Left ventricle myocardium inferior (tissue), 1 donor: Measurements from ENCODE around the gene TECPR1. TPM values are rescaled to one million over a fixed set of nuclear protein-coding genes. Genes with fewer than 3 reads are reported as not detected.

ENCODE experiments used
- DNase-seq: peaks from one replicate; pipeline ENCODE4 v3.0.0-alpha.2; 2020
- H3K27ac ChIP-seq: fragments of 200-600 bp; replicated peaks from 2 replicates; pipeline ENCODE4 v1.8.0; 2021
- H3K27me3 ChIP-seq: fragments of 200-600 bp; 2 replicates; pipeline ENCODE4 v1.8.0; 2021; ENCODE audit warnings: low read depth
- H3K36me3 ChIP-seq: fragments of 200-600 bp; 2 replicates; pipeline ENCODE4 v1.8.0; 2021
- H3K4me1 ChIP-seq: fragments of 200-600 bp; 2 replicates; pipeline ENCODE4 v1.8.0; 2021
- H3K4me3 ChIP-seq: fragments of 200-600 bp; 2 replicates; pipeline ENCODE4 v1.8.0; 2021; ENCODE audit warnings: mild to moderate bottlenecking, moderate library complexity
- H3K9me3 ChIP-seq: fragments of 200-600 bp; replicated peaks from 2 replicates; pipeline ENCODE4 v1.8.0; 2021
- intact Hi-C: fragments of 100-400 bp; cut with micrococcal nuclease; formaldehyde crosslinking; loops from one replicate; pipeline ENCODE4 v1.11.0; 2022
- total RNA-seq: library from RNA; stranded (reverse); fragmentation: NEBNext Ultra II Directional; extraction: Animal tissue kit (Norgen Biotek cat#: 25700); gene quantifications from one replicate; pipeline ENCODE4 v1.2.1, GENCODE V29; 2021
- TF ChIP-seq, protein P1 (sequence below): fragments of 200-600 bp; IDR thresholded peaks from 2 replicates; pipeline ENCODE4 v1.8.0; 2021; ENCODE audit warnings: antibody characterized with exemption, mild to moderate bottlenecking, borderline replicate concordance
- donor health status: DM: no; HTN: yes; CAD: no; lungs with severe emphysema.

Gene TECPR1
- total RNA-seq, 1 donor from 2014 or later: 17.3 TPM

DNA sequence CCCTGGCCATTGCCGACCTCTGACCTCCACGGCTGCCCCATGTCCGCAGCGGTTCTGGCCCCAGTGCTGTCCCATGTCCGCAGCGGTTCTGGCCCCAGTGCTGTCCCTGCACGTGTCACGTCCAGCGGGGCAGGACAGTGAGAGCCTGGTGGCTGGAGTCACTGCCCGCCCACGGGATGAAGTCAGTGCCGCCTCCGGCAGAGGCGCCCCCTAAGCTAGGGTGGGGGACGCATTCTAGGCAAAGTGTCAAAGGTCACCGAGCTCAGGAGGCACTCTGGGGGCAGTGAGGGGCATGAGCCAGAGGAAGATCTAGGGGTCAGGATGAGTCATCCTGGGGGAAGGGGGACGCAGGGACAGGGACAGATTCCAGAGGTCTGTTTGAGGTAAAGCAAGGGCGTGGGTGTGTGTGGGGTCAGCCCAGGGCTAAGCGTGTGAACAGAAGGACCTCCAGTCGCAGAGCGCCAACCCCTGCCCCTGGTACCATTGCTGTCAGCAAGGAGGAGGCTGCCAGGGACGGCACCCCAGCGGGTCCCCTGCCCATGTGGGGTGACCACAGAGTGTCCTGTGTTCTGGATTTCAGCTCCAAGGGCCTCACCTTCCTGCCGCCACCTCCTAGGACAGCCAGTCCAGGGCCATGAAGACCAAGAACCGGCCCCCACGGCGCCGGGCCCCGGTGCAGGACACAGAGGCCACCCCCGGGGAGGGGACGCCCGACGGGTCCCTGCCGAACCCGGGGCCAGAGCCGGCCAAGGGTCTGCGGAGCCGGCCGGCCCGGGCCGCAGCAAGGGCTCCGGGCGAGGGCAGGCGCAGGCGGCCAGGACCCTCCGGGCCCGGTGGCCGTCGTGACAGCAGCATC is 40.1 kb downstream of the TECPR1 start:
- Histone ChIP-seq H3K4me1 (peaks cover 8% of the 10 kb centered on the region), H3K27me3 (peaks cover 14% of the 10 kb centered on the region), H3K9me3 (no peaks in the 10 kb centered on the region), H3K36me3 (peaks cover 22% of the 10 kb centered on the region), H3K4me3 (peak overlapping the region; percentile 50), H3K27ac (no peak overlapping the region)
- DNase-seq: no peak
- intact Hi-C loops: no loop called here
- TF ChIP-seq, protein P1, sequence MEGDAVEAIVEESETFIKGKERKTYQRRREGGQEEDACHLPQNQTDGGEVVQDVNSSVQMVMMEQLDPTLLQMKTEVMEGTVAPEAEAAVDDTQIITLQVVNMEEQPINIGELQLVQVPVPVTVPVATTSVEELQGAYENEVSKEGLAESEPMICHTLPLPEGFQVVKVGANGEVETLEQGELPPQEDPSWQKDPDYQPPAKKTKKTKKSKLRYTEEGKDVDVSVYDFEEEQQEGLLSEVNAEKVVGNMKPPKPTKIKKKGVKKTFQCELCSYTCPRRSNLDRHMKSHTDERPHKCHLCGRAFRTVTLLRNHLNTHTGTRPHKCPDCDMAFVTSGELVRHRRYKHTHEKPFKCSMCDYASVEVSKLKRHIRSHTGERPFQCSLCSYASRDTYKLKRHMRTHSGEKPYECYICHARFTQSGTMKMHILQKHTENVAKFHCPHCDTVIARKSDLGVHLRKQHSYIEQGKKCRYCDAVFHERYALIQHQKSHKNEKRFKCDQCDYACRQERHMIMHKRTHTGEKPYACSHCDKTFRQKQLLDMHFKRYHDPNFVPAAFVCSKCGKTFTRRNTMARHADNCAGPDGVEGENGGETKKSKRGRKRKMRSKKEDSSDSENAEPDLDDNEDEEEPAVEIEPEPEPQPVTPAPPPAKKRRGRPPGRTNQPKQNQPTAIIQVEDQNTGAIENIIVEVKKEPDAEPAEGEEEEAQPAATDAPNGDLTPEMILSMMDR: no peak

DNA sequence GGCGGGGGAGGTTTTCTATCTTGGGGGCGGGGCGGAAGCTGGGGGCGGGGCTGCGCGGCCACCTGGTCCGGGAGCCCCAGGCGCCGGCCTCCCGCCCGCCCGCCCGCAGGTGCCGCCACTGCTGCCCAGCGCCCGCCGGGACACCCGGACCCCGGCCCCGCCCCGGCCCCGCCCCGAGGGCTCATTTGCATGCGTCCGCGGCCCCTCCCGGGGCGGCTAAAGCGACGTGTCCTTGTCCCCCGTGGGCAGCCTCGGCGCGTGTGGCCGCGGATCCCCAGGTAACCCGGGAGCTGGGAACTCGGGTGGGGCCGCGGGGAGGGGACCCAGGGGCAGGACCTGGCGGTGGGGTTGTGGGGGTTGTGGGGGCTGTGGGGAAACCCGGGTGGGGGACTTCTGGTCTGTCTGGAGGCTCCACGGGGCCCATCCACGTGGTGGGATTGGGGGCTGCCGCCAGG is 40.8 kb downstream of the TECPR1 start, which contains the start of gene BHLHA15:
TSS of gene BHLHA15 (plus strand) at position 219 of the 455 bp plus-strand sequence. CDS start 871 bp downstream, outside the sequence.
- no peak for DNase-seq
- intact Hi-C loops: no loop called here
- TF ChIP-seq, protein P1: no peak

DNA sequence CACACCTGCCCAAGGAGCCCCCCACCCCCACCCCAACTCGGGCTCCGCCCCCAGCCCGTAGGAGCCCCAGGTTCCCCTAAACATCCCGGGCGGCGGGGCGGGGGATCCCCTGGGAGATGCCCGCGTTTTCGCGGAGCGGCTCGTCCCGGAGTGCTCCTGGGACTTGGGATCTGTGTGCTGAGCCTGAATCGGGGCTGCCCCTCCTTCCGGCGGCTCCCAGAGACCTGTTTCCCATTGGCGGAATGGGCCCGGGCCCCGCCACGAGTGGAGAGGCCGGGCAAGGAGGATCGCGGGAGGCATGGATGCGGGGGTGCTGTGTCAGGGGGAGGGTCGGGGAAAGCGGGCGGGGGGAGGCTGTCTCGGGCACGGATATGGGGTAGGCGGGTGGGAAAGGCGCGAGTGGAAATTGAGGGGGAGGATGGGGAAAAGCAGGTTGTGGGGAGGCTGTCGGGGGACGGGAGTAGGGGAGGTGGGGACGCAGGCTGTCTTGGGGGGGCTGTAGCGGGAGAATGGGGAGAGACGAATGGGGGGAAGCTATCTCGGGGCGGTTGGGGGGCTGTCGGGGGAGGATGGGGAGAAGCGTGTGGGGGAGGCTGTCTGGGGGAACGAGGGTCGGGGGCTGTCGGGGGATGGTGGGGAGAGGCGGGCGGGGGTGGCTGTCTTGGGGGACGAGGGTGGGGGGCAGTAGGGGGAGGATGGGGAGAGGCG is 41.4 kb downstream of the TECPR1 start:
- Histone ChIP-seq H3K4me1 (peaks cover 8% of the 10 kb centered on the region), H3K36me3 (peaks cover 28% of the 10 kb centered on the region), H3K9me3 (no peaks in the 10 kb centered on the region), H3K4me3 (peak overlapping the region; percentile 50), H3K27me3 (peaks cover 14% of the 10 kb centered on the region), H3K27ac (no peak overlapping the region)
- TF ChIP-seq, protein P1: no peak
- intact Hi-C loops: no loop called here
- no peak for DNase-seq

More for the DNA sequence above, 40.8 kb downstream of the TECPR1 start, which contains the start of gene BHLHA15:
- Histone ChIP-seq H3K36me3 (peaks cover 25% of the 10 kb centered on the region), H3K27me3 (peaks cover 14% of the 10 kb centered on the region), H3K4me3 (peak within 1 kb of the TSS; percentile 50), H3K4me1 (peaks cover 8% of the 10 kb centered on the region), H3K27ac (no peak within 1 kb of the TSS), H3K9me3 (no peaks in the 10 kb centered on the region)

DNA sequence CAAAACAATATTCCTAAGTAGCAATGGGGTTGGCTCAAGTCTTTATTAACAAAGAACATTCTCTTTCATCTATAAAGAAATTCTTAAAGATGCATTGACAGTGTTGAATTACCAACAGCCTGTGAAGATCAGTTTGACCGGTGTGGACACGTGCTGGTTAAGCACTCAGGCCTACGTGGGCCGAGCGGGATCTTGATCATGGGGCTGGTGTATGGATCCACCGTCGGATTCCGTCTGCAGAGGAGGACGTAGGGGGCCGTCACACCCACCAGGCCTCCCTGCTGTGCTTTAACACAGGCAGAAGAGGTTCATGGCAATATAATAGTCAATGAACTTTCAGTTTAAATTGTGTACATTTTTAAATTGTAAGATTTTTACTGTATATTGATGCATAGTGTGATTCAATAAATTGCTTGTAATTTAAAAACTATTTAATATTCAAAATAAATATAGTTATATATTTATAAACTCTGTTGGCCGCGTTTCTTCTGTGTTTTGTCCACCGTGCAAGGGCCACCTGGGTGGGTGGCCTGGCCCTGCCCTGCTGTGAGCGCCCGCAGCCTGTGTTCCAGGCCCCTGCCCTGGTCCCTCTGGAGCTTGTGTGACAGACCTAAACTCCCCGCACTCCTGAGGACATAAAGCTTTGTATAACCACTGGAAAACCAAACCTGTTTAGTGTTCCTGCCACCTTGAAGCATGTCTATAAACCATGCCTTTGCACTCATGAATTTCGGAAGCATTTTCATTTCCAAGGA is 42.7 kb downstream of the TECPR1 start:
- H3K36me3 ChIP-seq: peaks cover 41% of the 10 kb centered on the region
- no peak for DNase-seq
- H3K4me3 ChIP-seq: no peak overlapping the region
- H3K27me3 ChIP-seq: peaks cover 14% of the 10 kb centered on the region
- peaks cover 8% of the 10 kb centered on the region for H3K4me1 ChIP-seq
- intact Hi-C loops: no loop called here
- no peaks in the 10 kb centered on the region for H3K9me3 ChIP-seq
- TF ChIP-seq, protein P1: no peak
- no peak overlapping the region for H3K27ac ChIP-seq
